HG02763 (cell line): ENCODE measurements around the gene LRRC34.

Experiments
- ATAC-seq: cut with Tn5 transposase; IDR thresholded peaks from one replicate; pipeline ENCODE4 v1.9.1; 2021; ENCODE audit warnings: mild to moderate bottlenecking, moderate library complexity; ENCODE audit not compliant: unreplicated experiment

LRRC34 gene, protein sequence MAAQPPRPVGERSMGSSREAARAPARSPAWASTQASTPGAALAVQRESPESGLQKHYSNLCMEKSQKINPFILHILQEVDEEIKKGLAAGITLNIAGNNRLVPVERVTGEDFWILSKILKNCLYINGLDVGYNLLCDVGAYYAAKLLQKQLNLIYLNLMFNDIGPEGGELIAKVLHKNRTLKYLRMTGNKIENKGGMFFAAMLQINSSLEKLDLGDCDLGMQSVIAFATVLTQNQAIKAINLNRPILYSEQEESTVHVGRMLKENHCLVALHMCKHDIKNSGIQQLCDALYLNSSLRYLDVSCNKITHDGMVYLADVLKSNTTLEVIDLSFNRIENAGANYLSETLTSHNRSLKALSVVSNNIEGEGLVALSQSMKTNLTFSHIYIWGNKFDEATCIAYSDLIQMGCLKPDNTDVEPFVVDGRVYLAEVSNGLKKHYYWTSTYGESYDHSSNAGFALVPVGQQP

DNA sequence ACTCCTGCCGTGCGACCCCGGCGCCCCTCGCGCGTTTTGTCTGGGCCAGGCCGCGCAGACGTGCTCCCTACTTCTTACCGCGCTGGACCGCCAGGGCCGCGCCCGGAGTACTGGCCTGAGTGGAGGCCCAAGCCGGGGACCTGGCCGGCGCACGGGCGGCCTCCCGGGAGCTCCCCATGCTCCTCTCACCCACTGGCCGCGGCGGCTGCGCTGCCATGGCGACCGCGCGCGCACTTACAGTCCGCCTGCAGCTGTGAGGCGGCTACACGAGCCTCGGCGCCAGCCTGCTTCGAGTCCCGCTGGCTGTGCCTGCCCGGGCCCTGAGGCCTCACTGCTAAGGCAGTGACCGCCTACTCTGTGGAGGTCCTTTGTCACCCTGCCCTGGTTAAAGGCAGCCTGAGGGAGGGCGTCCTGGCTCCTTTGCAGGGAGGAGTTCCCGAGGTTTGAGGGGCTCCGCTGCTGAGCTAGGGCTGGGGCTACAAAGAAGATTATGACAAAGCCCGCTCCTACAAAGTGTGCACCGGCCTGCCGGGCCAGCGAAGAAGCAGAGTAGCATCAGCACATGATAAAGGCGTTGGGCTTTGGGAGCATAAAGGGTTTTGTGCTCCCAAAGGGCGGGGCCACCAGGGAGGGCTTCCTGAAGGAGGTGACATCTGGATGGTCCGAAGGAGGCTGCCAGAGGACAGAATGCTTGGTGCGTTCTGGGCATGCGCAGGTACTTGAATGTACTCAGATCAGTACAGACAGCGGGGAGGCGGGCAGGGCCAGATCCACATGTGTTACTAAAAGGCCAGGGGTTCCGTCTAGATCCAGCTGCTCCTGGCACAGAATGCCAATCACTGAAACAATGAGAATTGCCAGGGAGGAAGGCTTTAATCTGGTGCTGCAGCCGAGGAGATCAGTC is at the start of gene LRRC34, which contains the start of gene LRRIQ4:
Gene LRRC34 (minus strand): TSS at position 573 of the 904 bp plus-strand sequence. CDS start 356 bp downstream, at position 217.
Gene LRRIQ4 (plus strand): TSS at position 539 of the 904 bp plus-strand sequence. CDS start 9,052 bp downstream, outside the sequence.
- peak; percentile 65 for ATAC-seq

DNA sequence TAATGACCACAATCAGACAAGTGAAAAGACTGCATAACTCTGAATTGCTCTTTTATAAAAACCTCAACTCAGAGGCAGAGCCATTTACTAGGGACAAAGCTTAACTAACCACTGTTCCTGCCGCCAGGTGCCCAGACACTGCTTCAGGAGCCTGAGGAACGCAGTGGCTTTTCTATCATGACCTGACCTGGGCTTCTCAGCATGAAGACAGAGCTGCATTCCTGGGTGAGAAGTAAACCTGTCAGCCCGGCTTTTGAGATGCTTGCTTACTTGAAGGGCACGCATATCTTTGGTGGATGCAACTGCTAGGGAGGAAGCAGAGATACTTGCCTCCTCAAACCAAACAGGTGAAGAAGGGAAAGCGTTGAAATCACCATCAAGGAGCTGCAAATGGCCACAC is 49.2 kb upstream of the LRRC34 start:
- ATAC-seq: no peak

DNA sequence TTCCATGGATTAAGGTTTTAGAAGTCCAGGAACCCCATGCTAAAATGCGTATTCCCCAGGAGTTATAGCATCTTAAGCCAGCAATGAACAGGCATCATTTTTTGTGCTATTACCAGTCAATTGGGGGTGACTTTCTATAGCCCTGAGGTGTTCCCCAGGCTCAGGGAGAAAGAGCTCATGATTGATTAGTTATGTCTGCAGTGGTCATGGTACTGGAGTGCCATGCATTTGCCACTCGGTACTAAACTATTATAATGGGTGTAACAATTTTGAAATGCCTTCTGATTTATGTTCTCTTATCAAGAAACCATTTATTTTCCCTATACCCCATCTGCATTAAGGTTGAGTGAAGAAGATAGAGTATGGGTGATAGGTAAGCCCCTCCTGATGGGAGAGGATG is 45.1 kb upstream of the LRRC34 start:
- no peak for ATAC-seq

DNA sequence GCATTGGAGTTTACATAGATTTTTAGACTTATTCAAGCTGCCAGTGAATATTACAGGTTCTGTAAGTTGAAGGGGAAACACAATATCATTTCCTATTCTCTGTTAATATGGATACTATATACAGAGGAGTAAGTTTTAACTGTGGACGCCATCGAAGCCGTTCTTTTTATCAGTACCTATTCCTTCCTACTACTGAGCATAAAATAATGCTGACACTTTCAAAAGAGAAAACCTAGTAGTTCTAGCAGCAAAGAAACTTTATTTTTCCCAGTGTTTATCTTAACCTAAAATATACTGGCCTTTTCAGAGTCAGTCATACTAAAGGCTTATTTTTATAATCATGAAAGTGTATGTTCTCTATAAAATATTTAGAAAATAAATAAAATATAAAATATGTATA is 42.8 kb upstream of the LRRC34 start:
- no peak for ATAC-seq

DNA sequence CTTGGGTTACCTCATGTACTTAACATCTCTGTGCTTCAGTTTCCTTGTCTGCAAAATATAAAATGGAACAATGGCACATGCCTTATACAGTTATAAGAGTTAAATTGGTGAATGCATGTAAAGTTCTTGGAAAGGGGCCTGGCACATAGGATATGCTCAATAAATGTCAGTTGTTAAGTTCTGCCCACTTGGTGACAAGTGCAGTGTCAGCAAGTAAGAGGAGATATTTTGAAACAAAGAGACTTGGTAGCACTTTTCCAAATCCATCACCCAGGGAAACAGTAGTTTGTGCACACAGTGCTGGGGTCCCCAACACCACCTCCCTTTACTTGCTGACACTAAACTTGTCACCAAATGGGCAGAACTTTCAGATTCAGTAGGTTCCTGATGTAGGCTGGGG is 37.9 kb upstream of the LRRC34 start:
- ATAC-seq: no peak

DNA sequence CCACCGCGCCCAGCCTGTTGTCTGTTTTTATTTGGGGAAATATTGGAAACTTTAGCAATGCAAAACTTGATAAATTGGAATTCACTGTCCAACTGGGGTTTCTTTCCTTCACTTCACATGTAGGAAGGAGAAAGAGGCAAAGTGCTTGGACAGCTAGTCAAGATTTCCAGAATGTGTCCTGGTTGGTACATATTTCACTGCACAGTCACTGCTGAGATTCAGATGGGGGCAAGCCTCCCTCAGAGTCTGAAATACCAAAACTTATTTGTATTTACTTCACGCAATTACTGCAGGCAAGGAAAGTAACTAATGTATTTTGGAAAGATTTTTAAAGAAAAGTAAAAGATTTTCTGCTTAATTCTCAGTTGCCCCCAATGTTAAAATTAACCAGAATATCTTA is 36.0 kb upstream of the LRRC34 start:
- no peak for ATAC-seq

GRCh38 chr3:169847896-169848295 is 35.2 kb upstream of the LRRC34 start:
- ATAC-seq: no peak

DNA sequence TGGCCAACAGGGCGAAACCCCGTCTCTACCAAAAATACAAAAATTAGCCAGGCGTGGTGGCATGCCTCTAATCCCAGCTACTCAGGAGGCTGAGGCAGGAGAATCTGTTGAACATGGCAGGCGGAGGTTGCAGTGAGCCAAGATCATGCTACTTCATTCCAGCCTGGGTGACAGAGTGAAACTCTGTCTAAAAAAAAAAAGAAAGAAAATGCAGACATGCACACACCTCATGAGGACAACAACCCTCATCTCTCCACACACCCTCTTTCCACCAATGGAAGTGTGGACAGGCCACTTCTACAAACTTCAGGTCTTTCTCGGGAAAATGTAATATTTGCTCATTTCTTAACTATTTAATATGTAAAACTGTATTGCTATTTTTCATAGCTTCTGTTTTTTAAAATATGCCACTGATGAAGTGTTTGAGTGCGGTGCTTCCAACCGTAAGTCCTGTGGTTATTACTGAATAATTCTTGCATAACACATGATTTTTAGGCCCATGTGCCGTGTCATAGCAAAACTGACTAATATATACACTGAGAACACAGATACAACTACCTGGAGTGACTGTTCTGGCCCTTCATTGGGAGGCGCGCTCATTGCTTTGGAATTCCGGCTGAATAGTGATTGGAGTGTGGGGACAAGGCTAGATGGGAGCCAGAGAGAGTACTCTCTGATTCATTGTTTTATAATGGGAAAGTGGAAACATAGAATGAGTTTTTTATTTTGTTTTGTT is 33.9 kb upstream of the LRRC34 start:
- ATAC-seq: peak; percentile 93

DNA sequence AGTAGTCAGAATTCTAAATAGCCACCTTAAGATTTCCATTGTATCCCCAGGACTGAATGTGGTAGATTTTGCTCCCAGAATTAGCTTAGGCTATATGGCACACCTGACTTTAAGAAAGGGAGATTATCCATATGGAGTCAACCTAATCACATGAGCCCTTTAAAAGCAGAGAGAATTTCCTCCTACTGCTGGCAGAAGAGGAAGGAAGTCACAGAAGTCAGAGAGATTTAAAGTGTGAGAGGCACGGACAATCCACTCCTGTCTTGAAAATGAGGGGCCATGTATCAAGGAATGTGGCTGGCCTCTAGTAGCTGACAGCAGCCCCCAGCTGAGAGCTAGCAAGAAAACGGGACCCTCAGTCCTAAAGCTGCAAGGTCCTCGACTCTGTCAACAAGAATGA is 30.3 kb upstream of the LRRC34 start:
- ATAC-seq: no peak

GRCh38 chr3:169841171-169841570 is 28.5 kb upstream of the LRRC34 start:
- peak; percentile 48 for ATAC-seq

GRCh38 chr3:169838511-169839030 is 25.9 kb upstream of the LRRC34 start:
- ATAC-seq: no peak

GRCh38 chr3:169836942-169837275 is 24.2 kb upstream of the LRRC34 start:
- no peak for ATAC-seq

- peak; percentile 87 for ATAC-seq
Measured at GRCh38 chr3:169836078-169836941, 23.6 kb upstream of the LRRC34 start.

- ATAC-seq: no peak
Measured at GRCh38 chr3:169835533-169835932, 22.8 kb upstream of the LRRC34 start.

DNA sequence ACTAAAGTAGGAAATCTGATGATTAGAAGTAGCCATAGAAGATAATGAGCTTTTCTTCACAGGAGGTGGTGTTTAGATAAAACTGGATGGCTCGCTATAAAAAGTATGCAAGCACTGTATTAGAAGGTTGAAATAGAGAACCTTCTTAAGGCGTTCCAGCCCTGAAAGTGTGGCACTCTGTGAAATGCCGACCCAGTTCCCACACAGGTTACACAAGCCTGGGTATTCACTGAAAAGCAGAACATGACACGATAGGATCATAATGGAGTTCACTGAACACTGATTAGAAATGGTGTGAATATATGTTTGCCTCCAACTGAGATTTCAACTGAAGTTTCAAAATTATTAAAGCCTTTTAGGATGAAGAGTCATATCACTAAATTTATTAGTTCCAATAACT is 15.0 kb upstream of the LRRC34 start:
- no peak for ATAC-seq

DNA sequence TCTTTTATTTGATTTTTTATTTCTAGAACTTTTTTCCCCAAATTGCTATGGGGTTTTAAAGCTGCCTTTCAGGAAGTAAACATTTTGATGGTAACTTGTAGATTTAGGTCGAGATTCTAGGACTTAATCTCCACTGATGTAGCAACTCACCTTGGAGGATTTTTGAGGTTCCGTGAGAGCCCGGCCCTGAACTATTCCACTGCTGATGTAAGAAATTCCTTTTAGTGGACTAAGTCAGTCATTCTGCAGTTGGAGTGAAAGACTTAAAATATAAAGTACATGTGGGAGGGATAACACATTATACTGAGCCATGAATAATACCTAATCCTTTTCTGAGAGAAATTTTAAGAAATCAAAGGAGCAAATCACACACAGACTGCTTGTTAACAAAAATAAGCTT is 12.6 kb upstream of the LRRC34 start:
- no peak for ATAC-seq

DNA sequence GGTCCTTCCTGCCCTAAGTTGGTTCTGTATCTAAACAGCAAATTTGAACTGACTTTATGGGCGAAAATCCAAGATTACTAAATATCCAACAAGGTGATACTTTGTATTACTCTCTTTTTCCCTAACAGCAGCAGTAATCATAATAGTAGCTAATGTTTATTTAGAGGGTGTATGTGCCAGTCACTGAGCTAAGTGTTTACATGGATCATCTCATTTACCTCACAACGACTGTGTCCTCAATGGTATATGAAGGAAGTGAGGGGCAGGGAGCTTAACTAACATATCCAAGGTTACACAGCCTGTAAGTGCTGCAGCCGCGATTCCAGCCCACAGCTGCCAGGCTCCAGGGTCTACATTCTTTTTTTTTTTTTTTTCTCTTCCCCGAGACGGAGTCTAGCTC is 10.3 kb upstream of the LRRC34 start:
- no peak for ATAC-seq

DNA sequence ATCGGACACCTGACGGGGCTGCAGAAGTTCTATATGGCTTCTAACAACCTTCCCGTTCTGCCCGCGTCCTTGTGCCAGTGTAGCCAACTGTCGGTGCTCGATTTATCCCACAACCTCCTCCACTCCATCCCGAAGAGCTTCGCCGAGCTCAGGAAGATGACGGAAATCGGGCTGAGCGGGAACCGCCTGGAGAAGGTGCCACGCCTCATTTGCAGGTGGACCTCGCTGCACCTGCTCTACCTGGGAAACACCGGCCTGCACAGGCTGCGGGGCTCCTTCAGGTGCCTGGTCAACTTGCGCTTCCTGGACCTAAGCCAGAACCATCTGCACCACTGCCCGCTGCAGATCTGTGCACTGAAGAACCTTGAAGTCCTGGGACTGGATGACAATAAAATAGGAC is 9.8 kb upstream of the LRRC34 start:
- ATAC-seq: no peak

GRCh38 chr3:169822091-169822490 is 9.4 kb upstream of the LRRC34 start:
- ATAC-seq: no peak

DNA sequence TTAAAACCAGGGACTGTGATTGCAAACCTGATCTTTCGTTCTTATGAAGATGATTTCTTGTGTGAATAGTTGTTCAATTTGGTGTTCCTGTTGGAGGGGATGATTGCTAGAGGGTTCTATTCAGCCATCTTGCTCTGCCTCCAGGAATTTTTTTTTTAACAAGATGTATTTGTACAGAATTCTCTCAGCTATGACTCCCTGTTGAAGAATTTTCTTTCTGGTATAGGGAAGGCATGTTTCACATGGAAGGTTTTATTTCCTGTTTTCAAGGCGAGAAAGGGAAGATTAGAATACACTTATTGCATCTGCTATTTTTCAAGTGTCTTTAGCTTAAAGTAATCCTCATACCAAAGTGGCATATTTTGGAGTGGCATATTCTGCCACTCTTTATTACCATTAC is 5.6 kb upstream of the LRRC34 start:
- no peak for ATAC-seq
